Measurements from ENCODE around the gene LTBP2.

The LTBP2 gene

DNA sequence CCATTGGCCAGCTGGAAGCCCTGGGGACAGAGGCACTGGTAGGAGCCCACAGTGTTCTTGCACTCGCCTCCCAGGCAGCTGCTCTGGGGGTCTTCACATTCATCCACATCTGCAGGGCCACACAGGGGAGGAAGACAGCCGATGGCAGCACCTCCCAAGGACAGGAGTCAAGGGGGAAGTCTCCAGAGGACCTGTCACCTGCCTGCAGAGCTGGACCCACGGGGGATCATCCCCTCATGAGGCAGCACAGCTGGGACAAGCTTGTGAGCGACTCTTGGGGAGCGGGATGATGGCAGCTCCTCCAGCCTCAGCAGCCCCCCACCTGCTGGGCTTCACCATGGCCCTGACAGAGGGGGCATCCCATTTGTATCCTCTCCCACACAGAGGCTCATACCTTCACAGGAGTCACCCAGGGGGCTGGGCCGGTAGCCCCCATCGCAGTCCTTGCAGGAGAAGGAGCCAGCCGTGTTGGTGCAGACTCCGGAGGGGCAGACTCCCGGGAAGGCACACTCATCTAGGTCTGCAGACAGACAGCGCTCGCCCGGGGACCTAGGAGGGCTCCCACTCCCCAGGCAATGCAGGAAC is 103.1 kb downstream of the LTBP2 start:
- no peaks in the 10 kb centered on the region for H3K9me3 Mint-ChIP-seq
- no peak for DNase-seq
- no peak overlapping the region for H3K4me3 Mint-ChIP-seq
- H3K4me1 Mint-ChIP-seq (ENCODE audit: low read depth), result no peaks in the 10 kb centered on the region
- H3K36me3 Mint-ChIP-seq (ENCODE audit: low read depth), result no peaks in the 10 kb centered on the region
- H3K27me3 Mint-ChIP-seq, result peaks cover 17% of the 10 kb centered on the region
- no peak overlapping the region for H3K27ac Mint-ChIP-seq

DNA sequence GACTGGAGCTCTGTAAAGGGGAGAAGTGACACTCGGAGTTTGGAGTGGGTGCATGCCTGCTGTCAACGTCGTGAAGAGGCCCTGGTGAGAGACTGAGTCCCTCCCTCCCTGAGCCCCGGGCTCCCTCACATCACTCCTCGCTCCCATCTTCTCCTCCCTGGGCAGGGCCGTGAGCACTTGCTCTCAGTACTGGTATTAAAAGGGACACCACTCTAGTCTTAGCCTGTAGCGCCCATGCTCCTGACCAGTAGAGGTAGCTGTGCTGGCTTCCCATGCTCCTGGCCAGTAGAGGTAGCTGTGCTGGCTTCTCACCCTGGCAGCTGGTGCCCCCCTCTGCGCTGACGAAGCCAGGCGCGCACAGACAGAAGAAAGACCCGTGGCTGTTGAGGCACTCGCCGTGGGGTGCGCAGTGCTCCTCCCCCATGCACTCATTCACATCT is 103.7 kb downstream of the LTBP2 start:
- Mint-ChIP-seq H3K4me1 (ENCODE audit: low read depth) (no peaks in the 10 kb centered on the region), H3K27me3 (peaks cover 14% of the 10 kb centered on the region), H3K27ac (no peak overlapping the region), H3K9me3 (no peaks in the 10 kb centered on the region), H3K4me3 (no peak overlapping the region), H3K36me3 (ENCODE audit: low read depth) (no peaks in the 10 kb centered on the region)
- no peak for DNase-seq

DNA sequence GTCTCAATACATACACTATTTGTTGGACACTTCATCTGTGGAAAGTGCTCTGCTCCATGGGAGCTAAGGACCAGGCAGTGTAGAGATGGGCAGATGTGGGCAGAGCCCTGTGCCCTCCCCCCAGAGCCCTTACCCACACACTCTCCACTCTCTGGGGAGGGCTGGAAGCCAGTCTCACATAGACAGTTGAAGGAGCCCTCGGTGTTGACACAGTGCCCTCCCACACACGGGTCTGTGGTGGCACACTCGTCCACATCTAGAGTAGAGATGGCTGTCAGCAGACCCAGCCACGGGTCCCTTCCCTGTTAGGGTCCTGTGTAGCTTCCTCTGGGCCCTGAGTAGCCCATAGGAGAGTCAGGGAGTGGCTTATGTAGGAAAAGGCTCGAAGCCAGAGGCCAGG is 104.2 kb downstream of the LTBP2 start:
- Mint-ChIP-seq H3K27ac (no peak overlapping the region), H3K4me3 (no peak overlapping the region), H3K4me1 (ENCODE audit: low read depth) (no peaks in the 10 kb centered on the region)

DNA sequence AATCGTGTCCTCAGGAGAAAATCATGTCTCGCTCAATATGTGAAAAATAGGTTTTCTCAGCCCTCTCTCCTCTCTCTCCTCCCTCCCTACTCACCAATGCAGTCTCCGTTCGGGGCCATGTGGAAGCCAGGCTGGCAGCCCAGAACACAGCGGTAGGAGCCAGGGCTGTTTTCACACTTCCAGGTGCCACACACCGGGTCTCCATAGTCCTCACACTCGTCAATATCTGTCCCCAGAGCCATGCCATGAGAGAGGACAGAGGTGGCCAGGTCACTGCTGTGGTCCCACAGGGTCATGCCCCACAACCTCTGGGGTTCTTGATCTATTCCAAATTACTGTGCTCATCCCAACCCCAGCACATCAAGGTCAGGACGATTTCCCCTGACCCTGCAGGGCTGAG is 105.0 kb downstream of the LTBP2 start:
- Mint-ChIP-seq H3K27ac (no peak overlapping the region), H3K4me1 (ENCODE audit: low read depth) (peaks cover 2% of the 10 kb centered on the region), H3K27me3 (peaks cover 3% of the 10 kb centered on the region), H3K4me3 (no peak overlapping the region), H3K36me3 (ENCODE audit: low read depth) (no peaks in the 10 kb centered on the region), H3K9me3 (no peaks in the 10 kb centered on the region)
- DNase-seq, result no peak

More for the DNA sequence above, 104.2 kb downstream of the LTBP2 start:
- peaks cover 10% of the 10 kb centered on the region for H3K27me3 Mint-ChIP-seq
- H3K36me3 Mint-ChIP-seq (ENCODE audit: low read depth), result no peaks in the 10 kb centered on the region
- no peaks in the 10 kb centered on the region for H3K9me3 Mint-ChIP-seq
- peak; percentile 14 for DNase-seq

DNA sequence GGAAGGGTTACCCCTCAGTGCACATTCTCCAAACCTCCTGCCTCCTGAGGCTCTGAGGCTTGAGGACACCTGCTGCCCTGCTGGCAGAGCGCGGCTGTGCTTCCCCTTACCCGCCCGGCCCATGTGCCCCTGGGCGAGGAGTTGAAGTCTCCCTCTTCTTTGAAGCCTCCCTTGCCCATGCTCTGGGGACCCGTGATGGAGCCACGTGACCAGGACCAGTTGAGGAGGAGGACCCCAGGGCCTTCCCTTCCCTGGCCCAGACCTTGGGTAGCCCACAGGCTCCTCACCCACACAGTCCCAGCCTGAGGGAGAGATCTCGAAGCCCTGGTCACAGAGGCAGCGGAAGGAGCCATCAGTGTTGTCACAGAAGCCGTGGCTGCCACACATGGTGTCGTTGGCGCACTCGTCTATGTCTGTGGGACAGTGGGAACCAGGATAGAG is 105.6 kb downstream of the LTBP2 start:
- H3K27ac Mint-ChIP-seq, result no peak overlapping the region
- H3K27me3 Mint-ChIP-seq, result no peaks in the 10 kb centered on the region

DNA sequence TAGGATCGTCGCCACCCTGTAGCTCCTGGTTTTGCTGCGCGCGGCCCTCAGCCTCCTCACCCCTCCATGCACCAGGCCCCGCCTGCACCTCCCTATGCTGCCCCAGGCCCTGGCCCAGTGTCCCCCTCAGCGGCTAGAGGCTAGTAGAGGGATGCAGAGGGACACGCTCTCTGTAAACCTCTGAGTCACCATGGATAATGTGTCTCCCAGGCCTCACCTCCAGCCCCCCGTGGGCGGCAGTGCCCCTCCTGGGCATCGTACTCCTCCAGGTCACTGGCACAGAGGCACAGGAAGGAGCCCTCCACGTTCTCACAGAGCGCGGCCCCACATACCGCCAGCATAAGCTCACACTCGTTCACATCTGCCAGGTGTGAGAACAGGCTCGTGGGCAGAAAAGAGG is 106.2 kb downstream of the LTBP2 start:
- H3K9me3 Mint-ChIP-seq, result no peaks in the 10 kb centered on the region
- H3K27me3 Mint-ChIP-seq, result no peaks in the 10 kb centered on the region
- peak; percentile 22 for DNase-seq
- H3K4me1 Mint-ChIP-seq (ENCODE audit: low read depth), result peaks cover 2% of the 10 kb centered on the region
- no peak overlapping the region for H3K4me3 Mint-ChIP-seq
- no peak overlapping the region for H3K27ac Mint-ChIP-seq
- H3K36me3 Mint-ChIP-seq (ENCODE audit: low read depth), result no peaks in the 10 kb centered on the region

More for the DNA sequence above, 105.6 kb downstream of the LTBP2 start:
- Mint-ChIP-seq H3K4me1 (ENCODE audit: low read depth) (peaks cover 2% of the 10 kb centered on the region), H3K36me3 (ENCODE audit: low read depth) (no peaks in the 10 kb centered on the region), H3K4me3 (no peak overlapping the region), H3K9me3 (no peaks in the 10 kb centered on the region)
- no peak for DNase-seq

DNA sequence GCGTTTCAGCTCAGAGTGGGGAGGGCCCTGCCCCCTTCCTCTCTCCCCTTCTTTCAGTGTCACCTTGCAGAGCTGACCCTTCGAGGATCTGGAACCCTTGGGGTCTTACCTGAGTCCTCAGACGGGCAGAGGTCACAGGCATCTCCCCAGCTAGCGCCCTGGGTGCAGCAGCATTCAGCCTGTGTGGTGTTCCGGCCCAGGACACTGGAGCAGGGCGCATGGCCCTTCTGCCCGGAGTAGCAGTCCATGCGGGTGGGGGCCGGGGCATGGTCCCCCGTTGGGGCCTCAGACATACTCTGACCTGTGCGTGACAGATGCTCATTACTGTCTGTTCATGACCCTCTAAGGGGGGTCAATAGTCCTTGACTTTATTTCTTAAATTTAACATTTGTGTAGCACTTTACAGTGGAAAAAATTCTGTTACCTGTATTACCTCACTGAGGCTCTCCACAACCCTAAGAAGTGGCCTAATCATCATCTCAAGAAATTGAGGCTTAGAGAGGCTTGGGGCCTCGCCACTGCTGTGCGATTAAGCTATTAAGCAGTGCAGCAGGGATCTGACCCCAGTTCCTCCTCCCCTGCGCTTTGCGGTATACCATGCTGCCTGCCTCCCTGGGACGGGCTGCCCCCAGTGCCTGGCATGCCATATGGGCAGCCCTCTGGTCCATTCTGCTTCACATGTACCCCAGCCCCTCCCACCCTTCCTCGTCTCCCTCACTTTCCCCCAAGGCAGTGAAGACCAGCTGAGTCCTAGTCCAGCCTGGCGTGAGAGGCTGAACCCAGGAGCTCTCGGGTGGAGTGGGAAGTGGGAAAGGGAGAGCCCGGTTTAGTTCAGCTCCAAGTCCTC is 106.9 kb downstream of the LTBP2 start:
- Mint-ChIP-seq H3K9me3 (no peaks in the 10 kb centered on the region), H3K27me3 (no peaks in the 10 kb centered on the region), H3K4me1 (ENCODE audit: low read depth) (peaks cover 2% of the 10 kb centered on the region), H3K27ac (no peak overlapping the region), H3K36me3 (ENCODE audit: low read depth) (no peaks in the 10 kb centered on the region), H3K4me3 (no peak overlapping the region)
- DNase-seq, result peak; percentile 22

DNA sequence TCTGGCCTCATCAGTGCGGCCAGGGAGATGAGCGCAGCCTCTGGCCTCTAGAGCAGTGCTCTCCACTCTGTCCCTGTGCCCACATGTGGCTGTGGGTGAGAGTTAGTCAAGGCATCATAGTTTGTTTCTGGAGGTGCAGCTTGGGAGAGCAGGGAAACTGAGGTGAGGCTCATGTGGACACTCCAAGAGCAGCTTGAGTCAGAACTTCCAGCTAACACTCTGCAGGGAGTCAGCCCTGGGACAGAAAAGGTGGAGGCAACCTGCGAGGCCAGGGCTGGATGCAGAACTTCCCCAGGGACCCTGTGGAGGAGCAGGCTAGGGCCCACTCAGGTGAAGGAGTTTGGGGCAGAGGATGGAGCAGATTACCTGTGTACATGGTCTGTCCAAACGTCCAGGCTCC is 107.6 kb downstream of the LTBP2 start:
- Mint-ChIP-seq H3K27me3 (no peaks in the 10 kb centered on the region), H3K9me3 (no peaks in the 10 kb centered on the region)
- peak; percentile 19 for DNase-seq

DNA sequence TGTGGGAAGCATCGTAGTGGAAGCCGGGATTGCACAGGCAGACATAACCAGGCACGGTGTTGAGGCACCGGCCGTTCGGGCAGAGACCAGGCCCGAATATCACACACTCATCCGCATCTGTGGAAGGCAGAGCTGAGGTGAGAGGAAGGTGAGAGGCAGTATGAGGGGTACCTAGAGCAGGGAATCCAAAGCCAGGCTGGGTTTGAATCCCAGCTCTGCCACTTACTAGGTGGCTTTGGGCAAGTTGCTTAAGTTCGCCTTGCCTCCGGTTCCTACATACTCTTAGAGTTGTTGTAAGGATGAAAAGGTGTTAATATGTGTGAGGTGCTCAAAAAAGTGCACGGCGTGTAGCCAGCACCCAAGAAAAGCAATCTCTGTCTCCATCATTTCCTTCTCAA is 108.1 kb downstream of the LTBP2 start:
- Mint-ChIP-seq H3K9me3 (no peaks in the 10 kb centered on the region), H3K4me1 (ENCODE audit: low read depth) (peaks cover 2% of the 10 kb centered on the region), H3K27me3 (no peaks in the 10 kb centered on the region), H3K27ac (no peak overlapping the region), H3K4me3 (no peak overlapping the region), H3K36me3 (ENCODE audit: low read depth) (no peaks in the 10 kb centered on the region)
- no peak for DNase-seq

More for the DNA sequence above, 107.6 kb downstream of the LTBP2 start:
- no peak overlapping the region for H3K4me3 Mint-ChIP-seq
- H3K27ac Mint-ChIP-seq, result no peak overlapping the region
- no peaks in the 10 kb centered on the region for H3K36me3 Mint-ChIP-seq (ENCODE audit: low read depth)
- H3K4me1 Mint-ChIP-seq (ENCODE audit: low read depth), result peaks cover 2% of the 10 kb centered on the region

DNA sequence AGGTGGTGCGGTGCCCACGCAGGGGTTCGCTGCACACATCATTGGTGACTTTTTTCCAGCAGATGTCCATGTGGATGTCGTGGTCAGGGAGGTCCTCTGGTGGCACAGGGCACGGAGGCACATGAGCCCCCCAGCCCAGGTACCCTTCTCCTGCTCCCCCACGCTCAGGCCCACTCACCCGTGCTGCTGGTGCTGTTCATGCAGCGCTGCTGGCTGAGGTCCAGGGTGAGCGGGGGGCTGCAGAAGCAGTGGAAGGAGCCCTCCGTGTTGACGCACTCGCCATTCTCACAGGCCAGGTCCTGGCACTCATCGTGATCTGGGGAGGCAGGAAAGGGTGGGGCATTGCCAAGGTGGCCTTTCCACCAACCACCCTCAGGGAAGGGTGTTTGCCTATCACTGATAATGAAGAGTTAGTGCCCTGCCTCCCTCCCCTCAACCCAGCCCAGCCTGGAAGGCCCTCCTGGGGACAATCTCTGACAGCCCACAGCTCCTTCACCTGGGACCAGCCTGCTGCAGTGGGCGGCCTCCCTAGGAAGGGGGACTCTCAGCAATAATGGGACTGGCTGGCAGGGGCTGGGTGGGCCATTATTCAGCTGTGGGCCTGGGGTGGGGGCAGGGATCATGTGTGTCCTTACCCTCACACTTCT is 108.6 kb downstream of the LTBP2 start:
- Mint-ChIP-seq H3K27ac (no peak overlapping the region), H3K4me3 (no peak overlapping the region), H3K9me3 (no peaks in the 10 kb centered on the region), H3K4me1 (ENCODE audit: low read depth) (peaks cover 2% of the 10 kb centered on the region), H3K27me3 (no peaks in the 10 kb centered on the region), H3K36me3 (ENCODE audit: low read depth) (peaks cover under 1% of the 10 kb centered on the region)
- DNase-seq, result no peak

DNA sequence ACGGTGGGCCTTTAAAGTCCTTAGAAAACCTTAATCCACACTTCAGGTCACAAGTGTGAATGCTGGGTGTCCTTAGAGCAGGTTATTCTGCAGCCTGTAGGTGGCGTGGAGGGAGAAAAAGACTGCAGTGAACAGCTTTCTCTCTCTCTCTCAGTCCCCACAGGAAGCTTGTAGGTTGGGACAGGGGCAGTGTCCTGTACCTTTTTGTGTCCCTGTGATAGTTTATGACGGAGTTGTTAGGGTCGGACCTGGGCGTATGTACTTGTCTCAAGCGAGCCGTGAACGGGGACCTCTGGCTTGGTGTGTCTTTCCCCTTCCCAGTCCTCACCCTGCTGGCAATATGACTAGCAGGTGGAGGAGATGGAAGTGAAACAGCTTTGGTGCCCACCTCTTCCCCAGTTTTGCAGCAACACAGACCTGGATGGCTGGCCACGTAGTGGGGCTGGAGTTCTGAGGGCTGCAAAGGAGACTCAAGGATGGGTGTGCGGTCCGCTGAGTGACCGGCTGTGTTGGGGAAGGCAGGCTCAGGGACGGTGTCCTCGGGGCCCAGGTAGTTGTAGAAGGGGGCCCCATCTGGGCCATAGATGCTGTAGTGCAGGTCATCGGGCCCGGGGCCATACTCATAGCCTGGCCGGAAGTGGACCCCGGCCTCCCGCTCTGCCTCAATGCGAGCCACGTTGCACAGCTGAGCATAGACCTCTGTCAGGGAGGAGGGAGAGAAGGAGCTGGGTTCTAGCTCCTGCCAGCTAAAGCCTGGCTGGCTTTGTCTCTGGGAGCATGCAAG is 109.6 kb downstream of the LTBP2 start:
- H3K4me1 Mint-ChIP-seq (ENCODE audit: low read depth), result peaks cover 2% of the 10 kb centered on the region
- no peak overlapping the region for H3K4me3 Mint-ChIP-seq
- H3K27ac Mint-ChIP-seq, result no peak overlapping the region
- no peaks in the 10 kb centered on the region for H3K27me3 Mint-ChIP-seq
- H3K9me3 Mint-ChIP-seq, result no peaks in the 10 kb centered on the region
- peaks cover 4% of the 10 kb centered on the region for H3K36me3 Mint-ChIP-seq (ENCODE audit: low read depth)
- peak; percentile 26 for DNase-seq

DNA sequence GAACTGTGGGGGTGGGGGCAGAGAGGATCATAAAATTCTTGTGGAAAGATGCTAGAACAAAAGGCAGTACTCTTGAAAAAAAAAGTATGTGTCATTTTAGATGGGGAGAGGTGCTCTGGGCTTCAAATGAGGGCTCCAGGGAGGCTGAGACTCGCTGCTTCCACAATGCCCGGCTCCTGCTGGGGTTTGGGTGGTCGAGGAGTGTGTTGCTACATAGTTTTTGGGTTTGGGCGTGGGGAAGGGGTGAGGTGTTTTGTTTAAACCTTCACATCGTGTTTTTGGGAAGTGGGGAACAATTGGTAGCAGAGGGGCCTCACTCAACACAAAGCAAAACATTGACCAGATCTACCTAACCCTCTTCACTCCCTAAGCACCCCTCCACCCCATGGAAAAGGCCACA is 110.3 kb downstream of the LTBP2 start:
- no peaks in the 10 kb centered on the region for H3K27me3 Mint-ChIP-seq
- H3K9me3 Mint-ChIP-seq, result no peaks in the 10 kb centered on the region
- DNase-seq, result no peak
- H3K4me1 Mint-ChIP-seq (ENCODE audit: low read depth), result peaks cover 2% of the 10 kb centered on the region
- H3K4me3 Mint-ChIP-seq, result no peak overlapping the region
- H3K27ac Mint-ChIP-seq, result no peak overlapping the region
- H3K36me3 Mint-ChIP-seq (ENCODE audit: low read depth), result peaks cover 4% of the 10 kb centered on the region

DNA sequence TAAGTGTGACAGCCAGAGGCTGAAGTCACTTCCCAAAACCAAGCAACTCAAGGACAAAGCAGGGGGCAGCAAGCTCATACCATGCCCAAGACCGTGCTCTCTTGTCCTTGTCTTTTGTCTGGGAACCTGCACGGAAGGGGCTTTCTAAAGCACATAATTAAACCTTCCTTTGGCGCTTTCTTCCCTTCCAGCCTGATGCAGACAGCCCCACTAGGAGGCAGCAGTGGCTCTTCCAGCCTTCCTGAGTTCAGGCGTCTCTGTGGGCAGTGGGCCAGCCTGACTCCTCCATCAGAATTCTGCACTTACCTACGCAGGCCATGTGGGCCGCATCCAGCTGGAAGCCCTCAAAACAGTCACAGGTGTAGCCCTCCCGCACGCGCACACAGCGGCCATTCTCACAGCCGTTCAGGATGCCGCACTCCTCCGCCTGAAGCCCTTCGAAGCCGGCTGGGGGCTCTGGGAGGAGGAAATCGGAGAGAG is 110.9 kb downstream of the LTBP2 start:
- no peaks in the 10 kb centered on the region for H3K9me3 Mint-ChIP-seq
- peaks cover 2% of the 10 kb centered on the region for H3K4me1 Mint-ChIP-seq (ENCODE audit: low read depth)
- no peaks in the 10 kb centered on the region for H3K27me3 Mint-ChIP-seq
- H3K27ac Mint-ChIP-seq, result no peak overlapping the region
- peak; percentile 26 for DNase-seq
- peaks cover 8% of the 10 kb centered on the region for H3K36me3 Mint-ChIP-seq (ENCODE audit: low read depth)
- no peak overlapping the region for H3K4me3 Mint-ChIP-seq

DNA sequence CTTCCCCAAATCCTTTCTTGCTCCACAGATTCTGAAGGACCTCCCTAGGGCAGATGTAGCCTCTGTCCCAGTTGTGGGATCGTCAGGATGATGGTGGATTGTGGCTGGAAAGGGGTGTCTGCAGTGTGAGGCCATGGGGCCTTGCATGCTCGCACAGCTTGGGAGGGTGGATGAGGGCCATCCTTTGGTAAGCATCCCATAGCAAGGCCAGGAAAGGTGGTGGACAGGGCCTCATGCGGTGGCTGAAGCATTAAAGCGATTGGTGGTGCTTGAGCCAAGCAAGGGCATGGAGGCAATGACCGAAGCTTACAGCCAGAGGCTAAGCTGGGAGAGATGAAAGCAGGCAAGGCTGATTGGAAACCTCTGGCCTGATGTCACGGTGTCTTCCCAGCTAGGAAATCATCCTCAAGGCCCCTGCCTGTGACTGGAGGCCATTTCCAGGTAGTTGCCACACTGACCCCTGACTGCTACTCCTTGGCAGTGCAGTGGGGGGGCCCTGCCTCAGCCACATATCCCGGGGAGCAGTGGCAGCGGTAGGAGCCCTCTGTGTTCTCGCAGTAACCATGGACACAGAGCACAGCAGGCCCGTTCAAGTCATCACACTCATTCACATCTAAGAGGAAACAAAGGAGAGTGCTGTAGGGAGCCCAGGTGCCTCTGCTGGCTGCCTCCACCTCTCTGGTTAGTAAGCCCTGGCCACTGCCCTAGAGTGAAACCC is 111.5 kb downstream of the LTBP2 start:
- H3K4me3 Mint-ChIP-seq, result no peak overlapping the region
- peaks cover 12% of the 10 kb centered on the region for H3K36me3 Mint-ChIP-seq (ENCODE audit: low read depth)
- peaks cover 5% of the 10 kb centered on the region for H3K4me1 Mint-ChIP-seq (ENCODE audit: low read depth)
- H3K27ac Mint-ChIP-seq, result no peak overlapping the region
- no peaks in the 10 kb centered on the region for H3K9me3 Mint-ChIP-seq
- no peaks in the 10 kb centered on the region for H3K27me3 Mint-ChIP-seq
- no peak for DNase-seq

Measured in activated T-cell treated with anti-CD3 and anti-CD28 coated beads, Interleukin-2, amount 50 U/mL, for 24 hours (primary cell).